Measurements from ENCODE around the gene TMEM94.
"Not testable (repeated sequence)": the region's sequence is repeated elsewhere in the genome, so short reads cannot be mapped to it uniquely, and the experiment has no call there.

The TMEM94 gene

DNA sequence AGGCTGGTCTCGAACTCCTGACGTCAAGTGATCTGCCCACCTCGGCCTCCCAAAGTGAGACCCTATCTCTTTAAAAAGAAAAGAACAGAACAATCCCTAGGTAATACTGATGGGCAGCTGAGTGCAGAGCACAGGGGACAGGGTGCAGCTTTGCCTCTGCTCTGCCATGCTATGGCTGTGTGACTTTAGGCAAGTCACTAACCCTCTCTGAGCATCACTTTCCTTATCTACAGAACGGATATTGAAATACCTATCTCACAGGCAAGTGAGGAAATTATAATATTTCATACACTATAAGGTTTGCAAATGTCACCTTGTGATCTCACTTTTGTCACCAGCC is 54.8 kb downstream of the TMEM94 start:
- no peak for DNase-seq (ENCODE audit: low spot score)

DNA sequence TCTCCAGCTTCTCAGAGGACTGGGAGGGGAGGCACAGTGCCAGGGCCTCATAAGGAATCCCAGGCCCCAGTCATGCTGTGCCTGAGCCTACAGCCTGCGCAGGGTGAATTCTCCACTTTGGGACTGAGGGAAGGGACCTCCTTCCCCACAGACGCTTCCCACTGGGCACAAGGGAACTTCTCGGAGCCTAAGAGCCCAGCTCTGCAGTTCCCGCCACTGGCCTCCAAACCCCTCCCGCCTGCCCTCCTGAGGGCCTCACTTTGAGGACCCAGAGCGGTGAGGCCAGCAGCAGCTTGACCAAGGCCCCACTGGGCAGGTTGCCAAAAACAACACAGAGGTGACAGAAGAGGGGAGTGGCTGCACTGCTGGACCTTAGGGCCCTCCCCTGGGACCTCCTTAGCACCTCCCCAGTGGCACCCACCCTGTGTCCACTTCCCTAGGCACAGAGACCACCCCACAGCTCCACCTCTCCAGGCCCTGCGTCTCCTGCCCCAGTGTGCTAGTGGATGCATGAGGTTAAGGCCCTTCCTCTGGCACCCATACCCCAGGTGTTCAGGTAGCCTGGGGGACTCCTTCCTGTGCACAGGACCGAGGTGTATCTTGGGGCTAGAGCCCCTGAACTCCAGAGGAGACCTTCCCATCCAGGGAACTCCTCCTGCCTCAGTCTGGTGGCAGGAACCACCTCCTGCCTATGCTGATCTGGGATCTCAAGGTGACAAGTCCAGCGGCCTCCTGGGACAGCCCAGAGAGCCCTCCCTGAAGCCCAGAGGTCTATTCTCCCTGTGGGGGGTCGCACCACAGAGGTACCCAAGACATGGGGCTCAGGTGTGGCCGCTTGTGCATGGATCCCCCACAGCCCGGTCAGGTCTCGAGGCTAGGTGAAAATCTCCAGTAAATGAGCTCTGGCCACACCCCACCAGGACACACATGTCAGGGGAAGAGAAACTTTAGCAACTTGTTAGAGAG is 55.5 kb downstream of the TMEM94 start:
- no peak for DNase-seq (ENCODE audit: low spot score)

DNA sequence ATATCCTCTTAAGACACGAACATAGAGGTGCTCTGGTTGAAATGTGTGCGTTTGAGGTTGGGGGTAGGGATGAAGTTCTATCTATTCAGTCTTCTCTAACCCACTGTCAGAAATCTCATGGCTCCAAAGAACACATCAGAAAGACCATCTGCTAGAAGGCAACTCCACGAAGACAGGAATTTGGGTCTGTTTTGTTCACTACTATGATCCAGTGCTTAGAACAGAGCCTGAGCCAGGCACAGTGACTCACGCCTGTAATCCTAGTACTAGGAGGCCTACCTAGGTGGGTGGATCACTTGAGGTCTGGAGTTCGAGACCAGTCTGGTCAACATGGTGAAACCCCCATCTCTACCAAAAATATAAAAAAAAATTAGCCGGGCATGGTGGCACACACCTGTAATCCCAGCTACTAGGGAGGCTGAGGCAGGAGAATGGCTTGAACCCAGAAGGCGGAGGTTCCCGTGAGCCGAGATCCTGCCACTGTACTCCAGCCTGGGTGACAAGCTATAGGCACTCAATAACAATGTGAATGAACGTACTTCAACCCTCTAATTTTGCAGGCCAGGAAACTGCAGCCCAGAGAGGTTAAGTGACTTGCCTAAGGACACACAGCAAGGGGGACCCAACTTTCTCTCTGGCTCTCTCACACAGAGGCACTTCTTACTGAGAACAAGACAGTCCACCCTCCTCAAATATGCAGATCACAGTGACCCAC is 56.6 kb downstream of the TMEM94 start:
- no peak for DNase-seq (ENCODE audit: low spot score)

DNA sequence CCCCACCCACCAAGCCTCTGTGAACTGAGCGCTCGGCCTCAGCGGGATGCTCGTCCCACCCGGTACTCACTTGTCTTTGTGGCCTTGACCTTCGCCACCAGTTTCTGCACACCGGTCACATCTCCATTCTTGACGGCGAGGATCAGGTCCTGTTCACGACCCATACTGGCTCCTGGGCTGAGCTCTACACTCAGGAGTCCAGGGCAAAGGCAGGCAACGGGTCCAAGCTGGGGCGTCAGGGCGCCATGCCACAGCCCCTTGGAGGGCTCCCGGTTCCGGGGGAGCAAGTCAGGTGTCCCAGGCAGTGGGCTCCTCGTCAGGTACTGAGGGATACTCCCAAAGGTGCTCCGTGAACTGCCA is 57.2 kb downstream of the TMEM94 start:
- no peak for DNase-seq (ENCODE audit: low spot score)

DNA sequence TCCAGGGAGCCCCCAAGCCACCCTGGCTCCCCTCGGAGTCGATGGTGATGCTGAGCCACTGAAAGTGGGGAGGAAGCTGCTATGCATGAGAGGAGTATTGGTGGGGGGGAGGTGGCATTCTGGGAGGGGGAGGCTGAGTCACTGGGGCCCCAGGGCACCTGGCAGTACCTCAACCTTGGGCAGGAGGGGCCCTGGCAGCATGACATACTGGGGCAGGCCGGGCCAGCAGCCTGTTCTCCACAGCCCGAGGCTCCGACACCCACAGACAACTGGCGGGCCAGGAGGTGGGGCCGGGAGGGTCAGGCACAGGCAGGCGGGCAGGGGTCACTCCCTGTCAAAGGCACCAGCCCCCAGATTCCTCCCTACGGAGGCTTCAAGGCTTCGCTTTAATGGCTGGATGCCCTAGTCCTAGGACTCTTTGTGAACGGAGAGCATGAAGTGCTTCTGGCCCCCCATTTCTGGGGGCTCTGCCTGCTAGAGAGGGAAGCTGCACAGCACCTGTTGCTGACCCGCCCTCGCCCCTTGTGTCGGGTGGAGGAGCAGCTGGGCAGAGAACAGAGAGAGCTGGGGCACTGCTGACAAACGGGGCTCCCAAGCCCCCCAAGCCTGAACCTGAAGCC is 58.0 kb downstream of the TMEM94 start:
- DNase-seq (ENCODE audit: low spot score), result peak; percentile 34

DNA sequence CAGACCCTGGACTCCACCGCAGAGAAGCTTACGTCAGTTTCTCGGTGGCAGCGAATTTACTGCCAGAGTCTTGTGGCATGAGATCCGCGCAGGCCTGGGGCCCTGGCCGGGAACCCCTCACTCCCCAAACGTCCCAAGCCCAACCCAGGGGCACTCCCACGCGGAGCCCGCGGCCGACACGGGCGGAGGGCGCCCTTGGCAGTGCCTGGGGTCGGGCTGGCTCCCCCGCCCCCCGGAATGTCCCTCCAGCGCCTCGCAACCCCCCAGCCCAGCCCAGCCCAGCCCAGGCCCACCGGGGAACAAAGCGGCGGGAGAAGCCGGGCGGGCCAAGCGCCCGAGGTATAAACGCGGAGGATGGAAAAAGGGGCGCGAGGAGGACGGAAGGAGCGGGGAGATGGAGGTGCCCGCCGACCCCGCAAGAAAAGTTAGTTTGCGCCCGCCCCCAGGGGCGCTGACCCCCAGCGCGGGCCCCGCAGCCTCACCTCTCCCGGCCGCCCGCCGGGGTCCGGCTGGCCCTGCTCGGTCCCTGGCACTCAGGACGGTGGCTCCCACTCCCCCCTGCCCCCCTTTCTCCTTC is 58.6 kb downstream of the TMEM94 start:
- no peak for DNase-seq (ENCODE audit: low spot score)

DNA sequence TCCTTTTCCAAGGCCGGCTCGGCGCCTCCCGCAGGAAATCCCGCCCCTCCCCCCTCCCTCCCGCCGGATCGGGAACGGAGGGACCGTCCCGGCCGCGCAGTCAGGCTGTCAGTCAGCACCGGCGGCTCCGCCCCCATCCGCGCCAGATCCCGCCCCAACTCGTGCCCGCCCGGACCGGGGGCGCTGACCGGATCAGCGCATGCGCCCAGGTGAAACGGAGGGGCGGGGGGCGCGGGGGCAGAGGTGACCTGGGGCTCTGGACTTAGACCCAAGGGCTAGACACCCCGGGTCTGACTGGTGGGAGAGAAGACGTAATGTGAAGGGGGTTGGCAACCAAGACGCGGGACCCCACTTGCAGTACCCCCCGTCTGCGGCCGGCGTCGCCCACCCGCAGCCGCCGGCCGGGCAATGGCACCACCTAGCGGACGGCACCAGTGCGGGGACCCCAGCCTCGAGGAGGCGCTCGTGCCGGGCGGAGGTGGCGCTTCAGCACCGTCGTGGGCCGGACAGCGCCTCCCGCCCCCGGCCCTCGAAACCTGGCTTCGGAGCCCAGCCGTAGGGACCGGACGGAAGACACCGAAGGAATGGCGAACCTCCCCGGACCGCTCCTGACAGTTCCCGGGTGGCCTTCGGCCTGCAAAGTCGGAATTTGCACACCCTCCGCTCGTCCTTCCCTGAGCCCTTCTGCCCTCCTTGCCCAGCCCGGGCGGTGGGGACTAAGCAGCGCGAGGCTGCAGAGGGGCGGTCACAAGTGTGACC is 59.2 kb downstream of the TMEM94 start, which contains the start of gene CASKIN2:
Gene CASKIN2, minus strand, starts transcription at position 42 of the 759 bp plus-strand sequence. CDS start 1,733 bp downstream, outside the sequence.
- peak; percentile 90 for DNase-seq (ENCODE audit: low spot score)

DNA sequence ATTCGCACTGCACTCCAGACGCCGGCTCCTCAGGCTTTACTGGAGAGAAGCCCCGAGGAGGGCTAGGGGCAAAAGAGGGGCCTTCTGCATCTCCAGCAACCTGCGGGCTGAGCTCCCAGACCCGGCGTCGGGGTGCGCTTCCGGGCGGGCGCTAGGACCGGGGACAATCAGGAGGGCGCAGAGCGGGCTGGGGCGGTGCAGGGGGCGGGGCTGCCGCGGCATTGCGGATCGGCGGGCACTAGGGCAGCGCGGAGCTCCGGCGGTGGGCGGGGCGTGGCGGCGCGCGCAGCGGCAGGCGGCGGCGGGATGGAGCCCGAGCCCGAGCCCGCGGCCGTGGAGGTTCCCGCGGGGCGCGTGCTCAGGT is 59.8 kb downstream of the TMEM94 start, which contains the start of gene TSEN54:
Gene TSEN54, plus strand, starts transcription at position 274 of the 364 bp plus-strand sequence. Its CDS starts 33 bp downstream, at position 307.
- DNase-seq (ENCODE audit: low spot score), result peak; percentile 84

DNA sequence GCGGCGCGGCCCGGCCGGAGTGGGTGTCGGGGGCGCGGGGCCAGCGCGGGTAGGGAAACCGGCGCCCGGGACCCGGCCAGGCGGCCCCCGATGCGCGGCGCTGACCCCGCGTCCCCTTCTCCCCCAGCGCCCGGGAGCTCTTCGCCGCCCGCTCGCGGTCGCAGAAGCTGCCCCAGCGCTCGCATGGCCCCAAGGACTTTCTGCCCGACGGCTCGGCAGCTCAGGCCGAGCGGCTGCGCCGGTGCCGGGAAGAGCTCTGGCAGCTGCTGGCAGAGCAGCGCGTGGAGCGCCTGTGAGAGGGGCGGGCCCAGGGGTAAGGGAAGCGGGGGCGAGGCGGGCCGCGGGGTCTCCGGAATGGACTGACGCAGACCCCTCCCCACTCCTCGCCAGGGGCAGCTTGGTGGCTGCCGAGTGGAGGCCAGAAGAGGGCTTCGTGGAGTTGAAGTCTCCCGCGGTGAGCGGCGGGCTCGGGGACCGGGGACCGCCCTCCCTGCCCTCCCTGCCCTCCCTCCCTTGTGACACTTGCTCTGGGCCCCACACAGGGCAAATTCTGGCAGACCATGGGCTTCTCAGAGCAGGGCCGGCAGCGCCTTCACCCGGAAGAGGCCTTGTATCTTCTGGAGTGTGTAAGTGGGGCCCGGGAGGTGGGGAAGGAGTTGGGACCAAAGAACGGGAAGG is 60.3 kb downstream of the TMEM94 start:
- no peak for DNase-seq (ENCODE audit: low spot score)

DNA sequence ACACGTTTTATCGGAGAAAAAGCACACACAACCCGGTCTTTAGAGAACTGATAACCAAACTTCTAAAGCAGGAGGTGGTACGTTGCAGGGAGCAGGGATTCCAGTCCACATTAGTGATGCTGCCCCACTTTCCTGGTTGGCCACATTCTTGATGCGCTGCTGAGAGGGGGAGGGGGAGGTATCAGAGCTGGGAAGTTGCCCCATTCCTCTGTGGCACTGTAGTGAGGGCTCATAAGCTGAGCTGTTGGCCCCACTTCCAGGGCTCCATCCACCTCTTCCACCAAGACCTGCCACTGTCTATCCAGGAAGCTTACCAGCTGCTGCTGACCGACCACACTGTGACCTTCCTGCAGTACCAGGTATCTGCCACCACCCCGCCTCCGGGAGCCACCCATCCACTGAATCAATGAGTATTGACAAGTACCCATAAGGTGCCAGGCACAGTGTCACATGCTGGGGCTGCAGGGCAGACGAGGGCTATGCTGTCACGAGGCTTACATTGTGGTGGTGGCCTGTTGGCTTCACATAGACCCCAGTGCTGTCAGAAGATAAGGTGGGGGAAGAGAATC is 60.9 kb downstream of the TMEM94 start:
- no peak for DNase-seq (ENCODE audit: low spot score)

DNA sequence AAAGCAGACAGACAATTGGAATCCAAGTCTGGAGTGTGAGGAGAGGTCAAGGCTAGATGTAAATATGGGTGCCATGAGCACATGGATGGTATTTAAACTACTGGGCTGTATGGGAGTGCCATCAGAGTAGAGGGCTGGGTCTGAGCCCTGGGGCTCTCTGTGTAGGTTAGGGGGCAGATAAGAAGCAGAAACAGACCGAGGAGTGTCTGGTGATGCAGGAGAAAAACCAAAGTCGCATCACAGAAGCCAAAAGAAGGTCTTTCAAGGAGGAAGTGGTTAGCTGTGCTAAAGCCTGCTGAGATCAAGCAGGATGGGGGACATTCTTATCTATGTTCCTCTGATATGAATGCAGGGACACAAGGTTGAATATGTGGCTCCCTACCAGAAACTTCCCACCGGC is 61.8 kb downstream of the TMEM94 start:
- DNase-seq (ENCODE audit: low spot score), result no peak

DNA sequence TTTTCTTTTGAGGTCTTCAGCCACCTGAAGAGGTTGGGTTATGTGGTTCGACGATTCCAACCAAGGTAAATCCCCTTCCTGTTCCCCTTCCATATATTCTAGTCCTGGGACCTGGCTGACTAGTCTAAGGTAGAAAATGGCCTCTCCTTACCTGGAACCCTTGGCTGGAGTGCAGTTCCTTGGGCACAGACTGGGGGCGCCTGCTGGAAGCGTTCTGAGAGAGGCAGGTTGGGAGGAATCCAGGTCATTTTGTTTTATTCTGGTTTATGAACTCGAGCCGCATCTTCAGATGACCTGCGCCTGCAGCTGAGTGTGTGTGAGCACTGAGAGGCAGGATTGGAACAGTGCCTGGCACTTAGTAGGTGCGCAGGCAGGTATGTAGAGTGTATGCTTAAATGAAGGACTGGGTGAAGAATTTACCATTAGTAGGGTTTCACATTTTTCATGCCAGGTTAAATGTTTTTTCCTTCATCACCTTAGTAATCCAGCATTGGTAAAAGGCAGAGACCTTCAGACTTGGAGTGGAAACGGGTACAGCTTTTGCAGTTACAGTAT is 62.6 kb downstream of the TMEM94 start:
- no peak for DNase-seq (ENCODE audit: low spot score)

DNA sequence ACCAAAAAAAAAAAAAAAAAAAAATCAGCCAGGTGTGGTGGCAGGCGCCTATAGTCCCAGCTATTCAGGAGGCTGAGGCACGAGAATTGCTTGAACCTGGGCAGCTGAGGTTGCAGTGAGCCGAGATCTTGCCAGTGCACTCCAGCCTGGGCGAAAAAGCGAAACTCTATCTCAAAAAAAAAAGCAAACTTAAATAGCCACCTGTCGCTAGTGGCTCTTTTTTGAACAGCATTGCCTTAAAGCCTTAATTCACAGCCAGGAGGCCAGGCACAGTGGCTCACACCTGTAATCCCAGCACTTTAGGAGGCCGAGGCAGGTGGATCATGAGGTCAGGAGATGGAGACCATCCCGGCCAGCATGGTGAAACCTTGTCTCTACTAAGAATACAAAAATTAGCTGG is 64.0 kb downstream of the TMEM94 start:
- DNase-seq (ENCODE audit: low spot score), result not testable (repeated sequence)

DNA sequence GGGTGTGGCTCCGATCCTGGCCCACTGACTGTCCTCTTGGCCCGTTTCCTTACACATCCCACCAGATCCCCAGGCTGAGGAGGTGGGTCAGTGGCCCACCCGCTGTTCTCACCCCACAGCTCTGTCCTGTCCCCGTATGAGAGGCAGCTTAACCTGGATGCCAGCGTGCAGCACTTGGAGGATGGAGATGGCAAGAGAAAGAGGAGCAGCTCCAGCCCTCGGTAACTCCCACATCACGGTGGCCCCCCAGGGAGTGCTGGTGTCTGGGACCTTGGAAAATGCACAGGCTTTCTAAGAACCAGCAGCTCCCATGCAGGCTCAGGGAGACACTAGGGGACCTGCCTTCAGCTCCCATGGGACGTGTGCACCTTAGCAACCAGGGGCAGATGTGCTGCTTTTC is 64.9 kb downstream of the TMEM94 start:
- no peak for DNase-seq (ENCODE audit: low spot score)

DNA sequence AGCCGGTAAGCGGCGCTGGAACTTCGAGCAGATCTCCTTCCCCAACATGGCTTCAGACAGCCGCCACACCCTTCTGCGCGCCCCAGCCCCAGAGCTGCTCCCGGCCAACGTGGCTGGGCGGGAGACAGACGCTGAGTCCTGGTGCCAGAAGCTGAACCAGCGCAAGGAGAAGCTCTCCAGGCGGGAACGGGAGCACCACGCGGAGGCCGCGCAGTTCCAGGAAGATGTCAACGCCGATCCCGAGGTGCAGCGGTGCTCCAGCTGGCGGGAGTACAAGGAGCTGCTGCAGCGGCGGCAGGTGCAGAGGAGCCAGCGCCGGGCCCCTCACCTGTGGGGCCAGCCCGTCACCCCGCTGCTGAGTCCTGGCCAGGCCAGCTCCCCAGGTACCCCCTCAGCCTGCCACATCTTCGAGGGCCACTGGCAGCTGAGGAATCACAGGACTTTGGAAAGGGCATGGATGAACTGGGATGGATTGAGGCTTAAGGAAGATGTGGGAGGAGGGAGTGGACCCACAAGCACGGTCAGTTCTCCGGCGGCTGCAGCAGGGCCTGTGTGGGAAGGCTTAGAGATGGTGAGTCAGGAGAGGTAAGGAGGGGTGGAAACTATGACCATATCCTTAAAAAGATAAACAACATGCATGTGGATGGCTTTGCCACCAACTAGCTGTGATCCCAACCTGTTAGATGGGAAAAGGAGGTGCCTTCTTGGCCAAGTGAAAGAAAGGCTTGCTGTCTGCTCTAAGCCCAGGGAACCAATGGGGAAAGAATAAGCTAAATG is 65.7 kb downstream of the TMEM94 start:
- no peak for DNase-seq (ENCODE audit: low spot score)

DNA sequence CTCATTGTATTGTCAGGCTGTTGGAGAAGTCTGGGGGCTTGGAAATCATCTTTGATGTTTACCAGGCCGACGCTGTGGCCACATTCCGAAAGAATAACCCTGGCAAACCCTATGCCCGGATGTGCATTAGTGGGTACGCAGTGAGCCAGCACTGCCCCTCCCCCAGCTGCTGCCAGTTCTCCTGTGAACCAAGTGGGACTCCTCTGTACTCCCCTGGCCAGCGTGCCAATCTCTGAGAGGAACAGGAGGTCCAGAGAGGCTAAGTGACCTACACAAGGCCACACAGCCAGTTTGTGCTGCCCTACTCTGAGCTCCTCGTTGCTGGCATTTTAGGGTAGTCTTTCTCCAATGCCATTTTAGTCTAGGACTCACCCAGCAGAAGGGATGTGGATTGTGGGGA is 67.2 kb downstream of the TMEM94 start:
- DNase-seq (ENCODE audit: low spot score), result no peak

DNA sequence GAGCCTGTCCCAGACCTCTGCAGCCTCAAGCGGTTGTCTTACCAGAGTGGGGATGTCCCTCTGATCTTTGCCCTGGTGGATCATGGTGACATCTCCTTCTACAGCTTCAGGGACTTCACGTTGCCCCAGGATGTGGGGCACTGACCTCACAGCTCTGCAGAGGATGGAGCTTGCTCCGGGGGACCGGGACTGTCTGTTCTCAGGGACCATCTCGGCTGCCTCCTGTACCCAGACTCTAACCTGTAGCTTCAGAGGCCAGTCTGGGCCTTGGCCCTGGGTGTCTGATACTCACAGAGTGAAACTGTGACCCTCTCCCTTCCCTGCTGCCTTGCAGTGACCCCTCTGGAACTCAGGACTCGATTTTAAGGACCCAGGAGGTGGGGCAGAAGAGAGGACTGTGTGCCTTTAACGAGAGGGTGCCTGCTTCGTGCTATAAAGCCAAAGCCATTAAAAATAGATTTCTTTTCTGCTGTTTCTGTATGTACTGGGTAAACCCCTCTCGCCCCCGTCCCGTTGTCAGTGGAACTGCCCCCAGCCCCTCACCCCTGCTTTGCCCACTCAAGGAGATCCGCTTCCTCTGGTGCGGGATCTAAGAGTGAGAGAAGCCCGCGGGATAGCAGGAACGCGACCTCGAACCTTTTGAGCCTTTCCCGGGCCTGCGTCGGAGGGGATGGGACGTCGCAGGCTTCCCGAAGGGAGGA is 68.0 kb downstream of the TMEM94 start:
- no peak for DNase-seq (ENCODE audit: low spot score)

DNA sequence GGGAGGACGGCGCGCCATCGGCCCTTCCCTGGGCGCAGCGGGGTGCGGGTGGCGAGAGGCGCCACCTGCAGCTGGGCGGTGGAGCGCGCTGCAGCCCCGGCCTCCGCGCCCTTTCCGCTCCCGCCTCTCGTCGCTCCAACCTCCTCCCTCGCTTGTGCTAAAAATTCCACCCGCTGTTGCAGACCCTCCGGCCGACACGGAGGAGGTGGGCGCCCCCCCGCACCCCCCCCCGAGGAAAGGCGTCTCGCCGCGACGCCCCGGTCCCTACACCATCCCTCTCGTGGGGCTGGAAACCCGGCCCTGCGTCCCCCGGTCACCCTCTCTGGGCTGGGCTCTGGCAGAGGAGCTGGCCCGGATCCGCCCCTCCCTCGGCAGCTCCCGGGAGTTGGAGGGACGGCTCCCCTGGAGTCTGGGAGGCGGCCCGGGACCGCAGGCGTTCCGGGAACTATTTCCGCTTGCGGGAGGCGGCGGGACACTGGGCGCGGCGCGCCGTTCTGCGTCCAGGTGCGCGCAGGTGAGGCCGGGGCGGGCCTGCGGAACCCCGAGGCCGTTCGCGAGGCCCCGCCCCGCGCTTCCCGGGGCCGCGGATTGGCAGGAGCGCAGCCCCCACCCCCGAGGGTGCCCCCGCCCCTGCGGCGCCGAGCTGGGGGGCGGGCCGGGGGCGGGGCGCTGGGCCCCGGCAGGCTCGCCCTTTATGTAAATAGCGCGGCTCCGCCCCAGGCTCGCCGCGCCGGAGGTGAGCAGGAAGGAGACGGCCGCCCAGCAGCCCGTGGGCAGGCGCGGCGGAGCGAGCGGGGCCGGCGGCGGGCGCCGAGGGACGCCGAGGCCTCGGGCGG is 68.8 kb downstream of the TMEM94 start, which contains the start of gene LLGL2:
Gene LLGL2, plus strand, starts transcription at position 728 of the 836 bp plus-strand sequence. CDS start 17,730 bp downstream, outside the sequence.
- DNase-seq (ENCODE audit: low spot score), result peak; percentile 69
